HG02943 (cell line): Measurements from ENCODE around the gene KNCN.

ENCODE experiments used
- ATAC-seq: cut with Tn5 transposase; IDR thresholded peaks from one replicate; pipeline ENCODE4 v1.9.1; 2021; ENCODE audit warnings: mild to moderate bottlenecking, low read depth, moderate library complexity; ENCODE audit not compliant: unreplicated experiment

KNCN gene

DNA sequence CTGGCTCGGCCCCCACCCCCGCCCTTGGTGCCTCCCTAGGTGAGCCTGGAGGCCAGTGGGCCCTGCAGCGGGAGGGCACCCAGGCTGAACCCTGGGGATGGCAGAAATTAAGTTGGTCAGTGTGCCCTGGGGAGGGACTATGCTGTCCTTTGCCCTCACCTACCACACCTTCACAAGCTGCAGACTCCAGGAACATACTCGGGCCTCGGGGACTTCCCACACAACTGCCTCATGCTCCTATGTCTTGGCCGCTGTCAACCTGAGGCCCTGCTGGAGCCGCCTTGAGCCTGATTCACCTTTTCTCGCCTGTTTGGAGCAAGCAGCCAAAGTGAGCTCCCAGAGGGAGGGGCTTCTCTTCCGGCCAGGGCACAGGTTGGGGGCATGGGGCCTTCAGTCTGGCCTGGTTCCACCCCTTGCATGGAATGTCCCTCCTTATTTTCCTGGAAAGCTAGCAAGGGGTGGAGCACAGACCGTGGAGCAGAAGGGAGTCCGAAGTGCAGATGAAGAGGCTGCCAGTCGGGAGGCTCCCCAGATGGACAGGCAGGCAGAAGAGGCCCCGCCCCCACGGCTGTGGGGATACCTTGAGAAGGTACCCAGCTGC, 24.7 kb downstream of the KNCN start:
- ATAC-seq, result no peak

DNA sequence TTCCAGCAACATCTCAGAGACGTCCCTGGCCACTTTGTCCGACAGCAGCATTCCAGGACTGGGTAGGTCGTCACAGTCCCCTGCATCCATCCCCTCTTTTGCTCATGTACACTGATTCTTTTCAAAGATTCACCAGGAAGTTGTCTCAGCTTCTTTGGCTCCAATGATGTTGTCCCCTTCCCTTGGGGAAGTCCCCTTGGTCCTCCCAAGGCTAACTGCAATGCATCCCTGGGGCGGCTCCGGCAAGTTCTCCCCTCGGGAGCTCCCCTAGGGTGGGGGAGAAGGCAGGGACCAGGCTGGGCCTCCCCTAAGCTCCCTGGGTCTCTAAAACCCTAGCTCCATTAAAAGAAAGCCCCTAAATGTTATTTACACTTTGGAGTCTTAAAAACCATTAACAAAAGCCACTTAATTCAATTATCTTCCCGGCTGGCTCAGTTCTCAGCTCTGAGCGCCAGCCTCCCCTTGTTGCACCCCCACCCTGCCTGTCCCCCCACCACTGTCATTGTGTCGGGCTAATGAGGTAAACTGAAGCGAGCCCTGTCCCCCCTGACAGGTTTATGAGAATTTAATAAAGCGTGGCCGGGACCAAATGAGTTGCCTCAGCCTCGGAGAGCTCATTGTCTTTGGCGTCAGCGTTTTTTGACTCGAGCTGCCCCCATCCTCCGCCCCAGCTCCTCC, 25.3 kb downstream of the KNCN start:
- ATAC-seq, result no peak

DNA sequence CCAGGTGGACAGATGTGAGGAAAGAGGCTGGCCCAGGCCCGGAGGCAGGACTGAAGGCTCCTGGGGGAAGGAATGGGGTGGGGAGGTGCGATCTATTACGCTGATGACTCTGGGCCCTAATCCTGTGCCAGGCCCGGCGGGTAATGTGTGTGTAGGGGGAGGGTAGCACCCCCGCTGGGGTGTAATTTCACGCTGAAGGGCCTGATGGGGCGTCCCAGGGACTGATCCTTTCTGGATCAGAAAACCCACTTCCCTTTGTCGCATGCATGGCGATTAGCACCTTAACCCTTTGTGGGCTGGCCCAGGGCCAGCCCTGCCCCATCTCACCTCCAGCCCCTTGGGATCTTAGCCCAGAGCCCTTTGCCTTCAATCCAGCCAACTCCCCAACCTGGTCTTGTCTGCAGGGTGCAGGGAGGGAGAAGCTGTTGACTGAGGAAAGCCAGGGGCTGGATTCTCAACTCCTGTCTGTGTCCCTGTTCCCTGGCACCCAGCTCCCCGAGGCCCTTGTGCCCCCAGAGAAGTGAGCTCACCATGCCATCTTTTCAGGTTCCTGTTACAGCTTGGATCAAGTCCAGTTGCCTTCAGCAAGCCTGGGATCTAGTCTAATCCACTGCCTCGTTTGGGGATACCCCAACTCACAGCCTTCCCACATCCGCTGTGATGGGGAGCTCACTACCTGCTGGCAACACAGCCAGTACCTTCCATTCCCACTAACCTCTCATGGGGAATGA, 26.0 kb downstream of the KNCN start:
- no peak for ATAC-seq

DNA sequence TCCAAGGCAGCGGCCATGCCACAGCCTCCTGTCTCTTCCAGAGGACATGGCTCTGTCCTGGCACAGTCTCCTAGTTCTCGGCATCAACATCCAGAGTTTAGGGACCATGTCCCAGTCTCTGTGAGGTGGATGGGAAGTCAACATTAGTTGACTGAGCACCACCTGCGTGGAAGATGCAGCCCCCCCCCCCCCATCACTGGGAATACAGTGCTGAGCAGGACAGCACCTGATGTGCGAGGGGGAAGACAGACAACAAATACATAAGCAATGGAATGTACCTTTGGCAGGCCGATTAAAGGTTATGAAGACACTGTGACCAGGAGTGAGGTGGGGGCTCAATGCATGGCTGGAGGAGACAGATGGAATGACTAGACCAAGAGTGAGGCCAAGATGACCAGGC, 26.6 kb downstream of the KNCN start:
- no peak for ATAC-seq

DNA sequence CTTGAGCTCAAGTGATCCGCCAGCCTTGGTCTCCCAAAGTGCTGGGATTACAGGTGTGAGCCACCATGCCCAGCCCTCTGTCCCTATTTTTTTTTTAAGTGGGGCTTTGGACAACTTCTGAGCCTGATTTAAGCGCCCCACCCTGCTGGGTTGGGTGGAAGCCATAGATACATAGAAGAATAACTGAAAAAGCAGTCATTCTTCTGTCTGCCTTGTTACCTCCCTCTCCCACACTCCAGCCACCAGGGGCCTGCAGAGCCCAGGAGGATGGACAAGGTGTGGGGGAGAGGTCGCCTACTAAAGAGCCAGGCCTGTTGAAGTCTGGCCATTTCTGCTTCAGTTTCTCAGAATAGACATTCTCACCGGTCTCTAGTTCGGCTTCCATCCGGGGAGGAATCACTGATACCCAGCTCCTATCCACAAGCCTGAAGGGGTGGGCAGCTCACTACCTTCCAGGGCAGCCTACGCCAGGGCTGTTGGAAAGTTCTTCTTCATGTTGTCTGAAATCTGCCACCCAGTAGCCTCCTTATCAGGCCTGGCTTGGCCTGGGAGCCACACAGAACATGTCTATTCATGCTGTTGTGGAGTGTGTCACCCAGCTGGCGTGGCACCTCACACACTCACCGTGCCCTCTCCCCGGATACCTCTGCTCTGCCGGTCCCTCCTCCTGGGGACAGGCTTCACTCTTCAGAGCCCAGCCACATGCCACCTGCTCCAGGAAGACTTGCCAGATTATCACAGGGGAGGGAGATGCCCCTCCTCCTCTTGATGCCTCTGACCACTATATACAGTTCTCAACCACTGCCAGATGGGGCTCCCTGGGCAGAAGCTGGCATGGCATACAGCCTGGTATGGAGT, 27.7 kb downstream of the KNCN start:
- no peak for ATAC-seq

DNA sequence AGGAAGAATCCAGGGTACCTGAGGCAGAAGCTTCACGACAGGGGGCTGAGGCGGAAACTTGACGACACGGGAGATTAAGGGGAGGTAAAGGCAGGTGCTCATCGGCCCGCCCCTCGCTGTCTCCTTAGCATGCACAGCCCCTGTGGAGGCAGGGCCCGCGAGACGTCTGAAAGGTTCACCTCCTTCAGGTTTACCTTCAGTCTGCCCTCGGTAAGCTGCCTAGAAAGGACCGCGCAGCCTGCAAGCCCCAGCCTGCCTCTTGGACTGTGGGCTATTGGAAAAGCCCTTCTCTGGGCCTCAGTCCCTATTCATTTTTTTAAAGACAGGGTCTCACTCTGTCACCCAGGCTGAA, 28.5 kb downstream of the KNCN start:
- no peak for ATAC-seq

DNA sequence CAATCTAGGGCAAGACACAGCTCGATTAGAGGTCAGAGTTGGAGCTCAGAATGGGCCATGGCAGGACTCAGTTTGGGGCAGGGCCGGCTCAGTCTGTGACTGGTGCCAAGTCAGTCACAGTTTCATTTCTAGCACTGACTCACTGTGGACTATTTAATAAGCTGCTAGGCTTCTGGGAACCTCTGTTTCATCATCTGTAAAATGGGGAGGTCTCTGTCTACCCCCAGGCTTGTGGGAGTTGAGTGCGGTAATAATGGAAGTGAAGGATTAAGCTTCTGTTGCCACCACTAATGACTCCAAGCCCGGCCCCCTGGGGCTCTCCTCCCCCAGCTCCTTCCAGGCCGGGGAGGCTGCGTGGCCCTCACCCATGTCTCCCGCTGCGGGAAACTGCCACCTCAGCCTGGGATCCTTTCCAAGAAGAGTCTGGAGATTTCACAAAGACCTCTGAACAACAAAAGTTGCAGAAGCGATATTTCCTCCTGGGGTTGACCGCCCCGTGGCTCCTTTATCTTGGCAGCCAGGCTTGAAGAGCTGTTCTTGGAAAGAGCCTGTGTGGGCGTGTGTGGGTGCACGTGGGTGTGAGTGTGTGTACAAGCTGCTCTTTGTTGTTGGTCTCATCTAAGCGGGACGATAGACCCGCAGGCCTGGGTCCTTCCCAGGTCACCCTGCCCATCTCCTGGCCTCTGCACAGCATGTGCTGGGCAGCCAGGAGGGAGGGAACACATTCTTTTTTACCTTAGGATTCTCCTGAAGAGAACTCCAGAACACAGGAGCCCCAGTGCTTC, 29.1 kb downstream of the KNCN start:
- ATAC-seq, result no peak

DNA sequence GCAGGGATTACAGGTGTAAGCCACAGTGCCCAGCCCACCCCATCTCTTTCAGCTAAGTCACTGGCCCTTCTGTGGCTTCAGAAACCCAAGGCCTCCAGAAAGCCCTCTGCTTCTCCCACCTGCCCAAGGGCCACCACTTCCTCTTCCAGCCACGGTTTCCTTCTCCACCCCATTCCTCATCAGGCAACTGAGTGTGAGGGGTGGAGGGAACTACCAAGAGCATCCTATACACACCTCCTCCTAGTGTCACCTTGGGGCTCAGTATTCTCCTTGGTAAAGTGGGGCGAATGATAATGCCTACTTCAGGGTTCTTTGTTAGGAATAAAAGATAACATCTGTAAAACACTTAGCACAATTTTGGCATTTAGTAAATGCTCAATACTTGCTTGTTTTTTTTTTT, 30.0 kb downstream of the KNCN start:
- no peak for ATAC-seq

DNA sequence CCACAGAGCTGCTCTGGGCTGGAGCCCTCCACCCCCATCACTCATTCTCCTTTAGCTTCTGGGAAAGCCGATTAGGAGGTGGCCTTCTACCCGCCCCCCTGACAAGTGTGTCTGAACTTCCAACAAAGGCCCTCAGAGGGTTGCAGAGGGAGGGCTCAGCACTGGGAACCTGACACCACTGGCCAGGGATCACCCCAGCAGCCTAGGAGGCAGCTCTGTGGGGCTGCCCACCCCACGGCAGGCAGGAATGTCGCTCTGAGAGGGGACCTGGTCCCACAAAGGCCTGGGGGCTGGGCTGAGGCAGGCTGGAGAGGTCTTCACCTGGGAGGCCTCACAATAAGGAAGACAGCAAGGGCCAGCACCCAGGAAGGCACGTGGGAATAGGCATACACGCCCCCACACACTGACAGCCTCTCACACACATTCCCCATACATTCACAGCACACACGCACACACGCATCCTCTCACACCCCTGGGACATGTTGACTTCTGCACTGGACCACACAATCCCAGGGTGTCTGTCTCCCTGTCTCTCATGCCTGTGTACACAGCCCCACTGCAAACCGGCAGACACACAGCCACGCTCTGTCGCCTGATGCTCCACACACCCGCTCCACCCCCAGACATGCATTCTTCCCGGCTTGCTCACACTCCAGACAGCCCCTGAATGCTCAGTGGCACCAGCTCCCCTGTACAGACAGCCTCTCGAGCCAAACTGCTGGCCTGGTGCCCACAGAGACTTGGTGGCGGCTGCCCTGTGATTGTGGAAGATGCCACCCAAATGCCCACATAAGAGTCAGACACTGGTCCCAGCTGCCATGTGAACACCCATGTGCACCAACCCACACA, 31.2 kb downstream of the KNCN start:
- no peak for ATAC-seq

DNA sequence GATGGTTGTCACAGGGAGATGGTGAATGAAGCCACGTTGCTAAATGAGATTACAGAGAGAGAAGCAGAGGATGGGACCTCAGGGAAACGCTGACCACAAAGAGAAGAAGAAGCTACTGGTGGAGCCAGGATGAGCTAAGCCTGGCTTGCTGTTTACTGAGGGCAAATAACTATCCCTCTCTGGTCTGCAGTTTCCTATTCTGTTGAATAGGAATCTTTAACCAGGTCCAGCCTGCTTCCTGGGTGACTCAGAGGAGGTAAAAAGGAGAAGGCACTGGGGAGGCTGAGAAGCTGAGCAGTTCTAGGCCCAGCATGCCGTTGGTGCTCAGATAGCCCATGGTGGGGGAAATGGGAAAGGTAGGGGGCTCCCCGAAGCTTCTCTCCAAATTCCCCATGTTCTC, 32.2 kb downstream of the KNCN start:
- no peak for ATAC-seq

DNA sequence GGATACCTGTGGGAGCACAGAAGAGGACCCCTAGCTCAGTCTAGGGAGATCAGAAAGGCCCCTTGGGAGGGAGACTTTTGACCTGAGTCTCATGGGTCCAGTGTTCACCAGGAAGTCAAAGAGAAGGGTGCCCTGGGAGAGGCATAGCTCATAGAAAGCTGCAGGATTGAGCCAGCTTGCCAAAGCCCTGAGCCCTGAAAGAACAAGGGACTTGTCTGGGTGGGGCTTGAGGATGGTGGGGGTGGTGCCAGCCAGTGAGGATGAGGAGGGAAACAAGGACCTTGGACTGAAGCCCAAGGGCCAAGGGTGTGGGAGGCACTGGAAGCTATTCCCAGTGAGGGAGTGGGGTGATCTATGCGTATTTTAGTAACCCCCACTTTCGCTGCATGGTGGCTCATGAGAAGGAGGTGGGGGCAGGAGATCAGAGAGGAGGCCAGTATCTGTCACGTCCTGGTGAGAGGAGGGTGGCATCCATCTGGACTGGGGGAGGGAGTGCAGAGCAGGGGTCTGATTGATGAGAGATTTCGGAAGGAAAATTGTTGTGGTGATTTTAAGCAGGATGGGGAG, 33.4 kb downstream of the KNCN start:
- ATAC-seq, result no peak

DNA sequence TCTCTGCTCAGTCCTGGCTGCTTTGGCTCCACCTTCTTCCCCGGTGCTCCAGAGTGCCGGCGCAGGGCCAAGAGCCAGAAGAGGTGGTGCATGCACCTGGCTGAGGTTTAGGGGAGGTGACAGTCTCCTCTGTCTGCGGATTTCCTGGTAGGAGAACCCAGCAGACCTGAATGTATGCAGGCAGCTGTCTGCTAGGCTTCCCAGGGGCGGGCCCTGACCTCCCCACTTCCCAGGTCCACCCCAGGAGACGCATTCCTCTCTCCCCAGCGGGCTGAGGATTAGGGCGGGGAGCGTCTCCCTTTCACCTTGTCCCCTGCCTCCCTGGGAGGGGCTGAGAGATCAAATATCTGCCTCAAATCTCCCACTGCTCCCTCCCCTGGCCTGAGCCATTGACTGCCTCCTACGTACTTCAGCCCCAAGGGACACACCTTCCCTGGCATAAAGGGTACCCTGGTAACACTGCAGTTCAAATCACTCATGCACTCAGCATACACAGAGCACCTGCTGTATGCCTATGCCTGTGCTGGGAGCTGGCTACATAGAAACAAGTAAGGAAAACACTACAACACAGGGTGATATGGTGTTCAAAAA, 34.3 kb downstream of the KNCN start:
- no peak for ATAC-seq

DNA sequence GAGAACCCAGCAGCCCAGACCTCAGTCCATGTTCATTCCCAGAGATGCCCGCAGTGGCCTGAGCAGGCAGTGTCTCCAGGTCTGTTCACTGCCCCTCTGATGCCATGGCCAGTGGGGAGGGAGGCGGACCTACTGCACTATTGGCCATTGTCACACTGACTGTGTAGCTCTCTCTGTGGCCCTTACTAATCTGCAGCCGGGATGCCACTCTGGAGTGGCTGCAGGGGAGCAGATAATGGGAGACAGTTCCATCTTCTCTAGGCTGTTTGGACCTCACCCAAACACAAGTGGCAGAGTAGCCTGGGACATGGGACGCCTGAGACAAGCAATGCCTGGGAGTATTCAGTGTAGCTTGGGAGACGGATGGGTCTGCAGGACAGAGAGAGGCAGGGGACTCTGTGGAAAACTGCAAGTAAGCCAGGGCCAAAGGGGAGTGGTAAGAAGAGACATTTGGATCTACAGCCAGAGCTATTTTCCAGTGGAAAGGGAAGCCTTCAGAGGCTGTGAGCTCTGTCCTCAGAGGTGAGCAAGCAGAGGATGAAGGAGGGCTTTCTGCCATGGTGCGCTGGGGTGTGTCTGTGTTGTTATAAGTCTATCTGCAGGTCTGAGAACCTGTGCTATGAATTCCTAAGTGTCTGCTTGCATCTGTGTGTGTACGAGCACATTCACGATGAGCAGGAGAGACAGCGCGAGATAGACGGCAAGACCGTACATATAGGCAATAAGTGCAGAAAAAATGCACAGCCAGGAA, 35.1 kb downstream of the KNCN start:
- ATAC-seq, result no peak

DNA sequence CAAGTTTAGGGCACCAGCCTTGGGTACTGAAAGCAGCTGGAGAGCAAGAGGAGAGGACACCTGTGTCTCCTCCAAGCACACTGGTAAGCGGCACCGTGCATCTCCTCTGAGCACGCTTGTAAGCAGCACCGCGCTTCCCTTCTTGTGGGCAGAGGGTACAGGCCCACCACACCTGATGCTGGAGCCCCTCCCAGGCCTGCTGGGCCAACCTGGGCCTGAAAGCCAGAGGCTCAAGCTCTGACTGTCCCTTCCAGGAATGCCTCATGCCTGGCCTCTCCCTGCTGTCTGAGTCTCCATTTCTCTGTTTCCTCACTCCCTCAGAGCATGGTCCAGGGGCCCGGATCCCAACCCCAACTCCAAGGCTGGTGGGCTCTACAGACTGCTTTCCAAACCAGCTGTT, 35.9 kb downstream of the KNCN start:
- ATAC-seq, result no peak

DNA sequence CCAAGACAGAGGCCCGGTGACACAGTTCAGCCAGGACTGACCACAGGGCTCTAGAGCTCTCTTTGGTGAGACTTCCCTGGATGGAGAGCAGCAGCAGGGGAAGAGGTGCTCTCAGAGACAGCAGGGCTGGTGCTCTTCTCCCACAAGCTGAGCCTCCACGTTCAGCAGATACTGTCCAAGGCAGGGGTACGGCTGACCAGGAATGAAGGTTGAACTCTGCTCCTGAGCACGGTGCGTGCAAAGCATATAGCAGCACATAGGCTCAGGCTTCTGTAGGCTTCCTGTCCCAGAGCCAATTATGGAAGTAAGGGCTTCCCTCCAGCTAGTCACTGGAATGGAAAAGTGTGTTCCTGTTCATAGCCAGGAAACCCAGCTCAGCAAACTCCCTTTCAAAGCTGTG, 37.9 kb downstream of the KNCN start:
- ATAC-seq, result no peak

DNA sequence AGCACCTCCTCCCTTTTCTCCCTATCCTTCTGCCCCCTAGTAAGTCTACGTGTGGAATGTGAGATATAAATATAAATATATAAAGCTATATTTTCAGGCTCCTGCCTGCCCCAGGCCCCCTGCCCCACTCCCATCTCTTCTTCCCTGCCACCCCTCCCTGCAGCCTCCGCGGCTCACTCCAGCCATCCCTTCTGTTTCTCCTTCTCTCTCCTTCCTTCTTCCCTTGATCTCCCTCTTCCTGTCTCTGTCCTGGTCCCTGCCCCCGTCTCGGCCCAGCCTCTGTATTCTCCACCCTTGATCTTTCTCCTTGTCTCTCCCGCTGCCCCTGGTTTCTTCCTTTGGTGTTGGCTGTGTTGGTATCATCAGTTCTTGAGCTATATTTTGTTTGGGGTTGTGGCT, 38.7 kb downstream of the KNCN start:
- ATAC-seq, result no peak

DNA sequence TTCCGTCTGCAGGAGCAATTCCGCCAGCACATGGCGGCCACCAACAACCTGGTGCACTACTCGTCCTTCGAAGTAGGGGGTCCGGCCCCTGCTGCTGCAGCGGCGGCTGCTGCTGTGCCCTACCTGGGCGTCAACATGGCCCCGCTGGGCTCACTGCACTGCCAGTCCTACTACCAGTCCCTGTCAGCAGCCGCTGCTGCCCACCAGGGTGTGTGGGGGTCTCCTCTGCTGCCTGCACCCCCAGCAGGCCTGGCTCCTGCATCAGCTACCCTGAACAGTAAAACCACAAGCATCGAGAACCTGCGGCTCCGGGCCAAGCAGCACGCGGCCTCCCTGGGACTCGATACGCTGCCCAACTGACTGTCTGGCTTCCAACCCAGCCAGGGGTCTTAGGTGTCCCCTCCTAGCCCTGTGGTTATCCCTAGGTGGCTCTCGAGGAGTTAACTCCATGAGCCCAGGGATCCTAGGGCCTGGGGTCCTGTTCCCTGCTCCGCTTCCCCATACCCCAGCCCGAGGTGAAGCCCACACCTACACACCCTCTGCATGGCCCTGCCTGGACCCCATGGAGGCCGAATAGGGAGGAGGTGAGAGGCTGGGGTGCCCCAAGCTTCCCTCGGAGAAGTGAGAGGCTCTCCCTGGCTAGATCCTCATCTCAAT, 39.2 kb downstream of the KNCN start:
- no peak for ATAC-seq

DNA sequence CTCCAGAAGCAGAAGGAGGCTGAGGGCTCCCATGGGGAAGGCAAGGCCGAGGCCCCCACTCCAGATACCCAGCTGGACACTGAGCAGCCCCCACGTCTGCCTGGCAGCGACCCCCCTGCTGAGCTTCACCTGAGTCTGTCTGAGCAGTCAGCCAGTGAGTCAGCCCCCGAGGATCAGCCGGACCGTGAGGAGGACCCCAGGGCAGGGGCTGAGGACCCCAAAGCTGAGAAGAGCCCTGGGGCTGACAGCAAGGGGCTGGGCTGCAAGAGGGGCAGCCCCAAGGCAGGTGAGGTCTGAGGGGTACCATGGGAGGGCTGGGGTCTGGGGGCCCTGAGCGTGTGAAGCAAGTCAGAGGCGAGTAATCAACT, 40.5 kb downstream of the KNCN start:
- ATAC-seq, result no peak
